ENCODE data around the gene ANO6.

GRCh38 chr12:45256721-45257120 lies 40.8 kb downstream of the ANO6 start:
- TF ChIP-seq EZH2 (IDR thresholded peaks at IDR 0.05; ENCODE audit: low read length): no peak
- TF ChIP-seq, protein P1, sequence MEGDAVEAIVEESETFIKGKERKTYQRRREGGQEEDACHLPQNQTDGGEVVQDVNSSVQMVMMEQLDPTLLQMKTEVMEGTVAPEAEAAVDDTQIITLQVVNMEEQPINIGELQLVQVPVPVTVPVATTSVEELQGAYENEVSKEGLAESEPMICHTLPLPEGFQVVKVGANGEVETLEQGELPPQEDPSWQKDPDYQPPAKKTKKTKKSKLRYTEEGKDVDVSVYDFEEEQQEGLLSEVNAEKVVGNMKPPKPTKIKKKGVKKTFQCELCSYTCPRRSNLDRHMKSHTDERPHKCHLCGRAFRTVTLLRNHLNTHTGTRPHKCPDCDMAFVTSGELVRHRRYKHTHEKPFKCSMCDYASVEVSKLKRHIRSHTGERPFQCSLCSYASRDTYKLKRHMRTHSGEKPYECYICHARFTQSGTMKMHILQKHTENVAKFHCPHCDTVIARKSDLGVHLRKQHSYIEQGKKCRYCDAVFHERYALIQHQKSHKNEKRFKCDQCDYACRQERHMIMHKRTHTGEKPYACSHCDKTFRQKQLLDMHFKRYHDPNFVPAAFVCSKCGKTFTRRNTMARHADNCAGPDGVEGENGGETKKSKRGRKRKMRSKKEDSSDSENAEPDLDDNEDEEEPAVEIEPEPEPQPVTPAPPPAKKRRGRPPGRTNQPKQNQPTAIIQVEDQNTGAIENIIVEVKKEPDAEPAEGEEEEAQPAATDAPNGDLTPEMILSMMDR (optimal IDR thresholded peaks at IDR 0.05 in 1 of 3, IDR thresholded peaks at IDR 0.05 in 1 of 3, conservative IDR thresholded peaks at IDR 0.05 in 1 of 3; ENCODE audit: extremely low read depth in 1 of 3, insufficient read depth in 2 of 3, low read length in 3 of 3): no peak

Data from keratinocyte (primary cell).